Medulla oblongata (tissue), 1 donor: ENCODE results near the gene PRRC2B.
"Not testable (repeated sequence)": the region's sequence is repeated elsewhere in the genome, so short reads cannot be mapped to it uniquely, and the experiment has no call there.

Experiments used
- DNase-seq: peaks from one replicate; pipeline ENCODE4 v3.0.0-alpha.2; 2015; ENCODE audit errors: extremely low spot score

PRRC2B gene

GRCh38 chr9:131539223-131539923 lies 145.5 kb downstream of the PRRC2B start:
- no peak for DNase-seq

DNA sequence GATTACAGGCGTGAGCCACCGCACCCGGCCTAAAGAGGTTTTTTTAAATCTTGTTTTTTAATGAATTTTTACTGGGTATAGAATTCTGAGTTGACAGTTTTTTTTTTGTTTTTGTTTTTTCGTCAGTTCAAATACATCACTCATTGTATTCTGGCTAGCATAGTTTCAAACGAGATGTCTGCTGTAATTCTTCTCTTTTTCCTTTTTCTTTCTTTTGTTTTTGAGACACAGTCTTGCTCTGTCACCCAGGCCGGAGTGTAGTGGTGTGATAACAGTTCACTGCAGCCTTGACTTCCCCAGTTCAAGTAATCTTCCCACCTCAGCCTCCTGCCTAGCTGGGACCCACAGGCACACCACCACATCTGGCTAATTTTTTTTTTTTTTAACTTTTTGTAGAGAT lies 149.3 kb downstream of the PRRC2B start:
- no peak for DNase-seq

- no peak for DNase-seq
Observed at GRCh38 chr9:131545003-131545785, 151.3 kb downstream of the PRRC2B start, which contains the start of gene PRRT1B. Gene PRRT1B, plus strand, starts transcription at chr9:131545523. Its CDS starts 93 bp downstream, at chr9:131545616.

DNA sequence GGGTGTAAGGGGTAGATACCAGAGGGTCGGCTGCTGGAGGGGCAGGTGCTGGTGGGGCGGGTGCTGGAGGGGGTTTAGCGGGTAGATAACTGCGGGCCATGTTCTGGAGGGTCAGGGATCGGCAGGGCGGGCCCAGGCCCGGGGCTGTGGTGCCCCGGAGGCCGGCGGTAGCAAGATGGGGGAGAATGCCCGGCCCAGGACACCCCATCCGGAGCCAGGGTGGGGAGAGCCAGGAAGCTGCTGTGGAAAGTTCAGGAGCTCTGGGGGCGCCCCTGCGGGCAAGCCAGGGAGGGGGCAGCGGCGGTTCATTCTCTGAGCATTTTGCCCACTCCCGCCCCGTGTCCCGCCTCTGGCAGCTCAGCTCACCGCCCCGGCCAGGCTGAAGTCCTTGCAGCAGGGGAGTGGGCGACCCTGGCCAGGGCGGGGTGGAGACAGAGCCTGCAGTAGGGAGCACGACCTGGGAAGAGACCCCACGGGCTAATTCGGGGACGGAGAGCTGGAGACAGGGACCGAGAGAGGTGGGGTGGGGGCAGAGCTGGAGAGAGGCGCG lies 152.0 kb downstream of the PRRC2B start:
- no peak for DNase-seq

DNA sequence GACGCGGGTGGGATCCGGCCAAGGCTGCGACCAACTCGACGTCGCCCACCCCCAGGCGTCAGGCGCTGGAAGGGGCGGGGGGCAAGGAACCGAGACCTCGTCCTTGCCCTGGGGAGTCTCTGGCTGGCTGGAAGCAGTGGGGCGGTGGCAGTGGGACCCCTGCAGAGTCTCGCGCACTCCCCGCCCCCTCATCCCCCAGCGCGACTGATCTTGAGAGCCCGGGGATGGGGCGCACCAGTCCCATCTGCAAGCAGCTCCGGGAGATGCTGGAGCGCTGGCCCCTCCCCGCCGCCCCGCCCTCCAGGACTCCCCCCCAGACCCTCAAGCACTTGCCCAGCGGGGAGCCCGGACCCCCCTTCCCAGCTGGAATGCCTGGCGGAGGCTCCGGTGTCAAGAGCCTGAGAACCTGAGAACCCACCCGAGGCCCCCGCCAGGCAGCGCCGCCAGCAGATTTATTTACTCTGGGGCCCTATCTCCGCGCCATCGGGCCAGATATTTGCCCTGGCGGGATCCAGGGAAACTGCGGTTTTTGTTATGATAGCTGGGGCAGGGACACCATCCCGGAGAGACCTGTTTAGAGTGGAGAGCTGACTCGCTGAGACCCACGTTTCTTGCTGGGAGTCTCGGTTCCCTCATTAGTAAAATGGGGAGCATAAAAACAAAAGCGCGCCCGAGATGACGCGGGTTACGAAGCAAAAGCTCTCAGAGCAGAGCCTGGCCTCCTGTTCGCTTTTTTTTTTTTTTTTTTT lies 152.6 kb downstream of the PRRC2B start:
- no peak for DNase-seq

- DNase-seq = not testable (repeated sequence)
Observed at GRCh38 chr9:131549186-131549585, 155.3 kb downstream of the PRRC2B start.
